IMR-90 (cell line): Measurements from ENCODE around the gene CDH22. TPM values are rescaled to one million over a fixed set of nuclear protein-coding genes. Genes with fewer than 3 reads are reported as not detected.

Source experiments
- ATAC-seq: fragments of 200-7000 bp; cut with Tn5 transposase; 2 replicates; pipeline ENCODE4 v1.9.1; 2020; ENCODE audit warnings: low read depth, mild to moderate bottlenecking, moderate library complexity
- BruUV-seq: library from RNA; stranded (reverse); fragments of 400-500 nt; replicated peaks from 2 replicates; lab custom pipeline; 2021; lab: Mats Ljungman, UMichigan
- CTCF ChIA-PET: fragments of 300-600 bp; formaldehyde crosslinking; extraction: SDS; loops from one replicate; lab custom pipeline; 2021; ENCODE audit warnings: antibody characterized with exemption; lab: Yijun Ruan, JAX
- POLR2A ChIA-PET: fragments of 300-600 bp; sonication (Branson Sonifier 250); formaldehyde crosslinking; loops from one replicate; lab custom pipeline; 2022; ENCODE audit warnings: antibody characterized with exemption; ENCODE audit not compliant: unreplicated experiment; lab: Charles Lee
- DNase-seq: peaks from one replicate; pipeline ENCODE4 v3.0.0; 2013
- H2AFZ ChIP-seq: replicated peaks from 2 replicates; pipeline ENCODE3; 2013; ENCODE audit warnings: low read length, mild to moderate bottlenecking; ENCODE audit not compliant: poor library complexity
- H2AK5ac ChIP-seq: 2 replicates; pipeline ENCODE4 v1.6.1; 2013; ENCODE audit warnings: low read depth, low read length, inconsistent platforms
- H2AK9ac ChIP-seq: replicated peaks from 2 replicates; pipeline ENCODE3; 2013; ENCODE audit warnings: mild to moderate bottlenecking, low read depth, low read length, moderate library complexity; ENCODE audit not compliant: poor library complexity
- H2BK120ac ChIP-seq: 2 replicates; pipeline ENCODE4 v1.6.1; 2013; ENCODE audit warnings: low read depth, low read length, inconsistent platforms
- H2BK15ac ChIP-seq: 3 replicates; pipeline ENCODE4 v1.6.1; 2013; ENCODE audit warnings: low read depth, low read length, inconsistent platforms
- H2BK20ac ChIP-seq: 2 replicates; pipeline ENCODE4 v1.6.1; 2013; ENCODE audit warnings: low read depth, mild to moderate bottlenecking, inconsistent platforms, low read length, moderate library complexity
- H2BK5ac ChIP-seq: 2 replicates; pipeline ENCODE4 v1.6.1; 2013; ENCODE audit warnings: mild to moderate bottlenecking, low read depth, low read length, inconsistent platforms; ENCODE audit not compliant: poor library complexity, severe bottlenecking
- H3K14ac ChIP-seq: replicated peaks from 2 replicates; pipeline ENCODE4 v1.6.1; 2013; ENCODE audit warnings: low read depth, low read length, inconsistent platforms
- H3K18ac ChIP-seq: 2 replicates; pipeline ENCODE4 v1.6.1; 2013; ENCODE audit warnings: low read depth, low read length, control low read depth
- H3K23ac ChIP-seq: 2 replicates; pipeline ENCODE4 v1.6.1; 2013; ENCODE audit warnings: low read depth, low read length, inconsistent platforms
- H3K27ac ChIP-seq: 2 replicates; pipeline ENCODE4 v1.5.1; 2013; ENCODE audit warnings: mild to moderate bottlenecking, control low read depth, low read length; ENCODE audit not compliant: insufficient read depth
- H3K27me3 ChIP-seq: 2 replicates; pipeline ENCODE4 v1.6.1; 2013; ENCODE audit warnings: low read length; ENCODE audit not compliant: control insufficient read depth, insufficient read depth
- H3K36me3 ChIP-seq: 2 replicates; pipeline ENCODE4 v1.6.1; 2013; ENCODE audit warnings: low read length, mixed read lengths; ENCODE audit not compliant: control insufficient read depth, insufficient read depth
- H3K4ac ChIP-seq: 2 replicates; pipeline ENCODE4 v1.6.1; 2013; ENCODE audit warnings: low read depth, low read length, inconsistent platforms
- H3K4me1 ChIP-seq: 2 replicates; pipeline ENCODE4 v1.6.1; 2013; ENCODE audit warnings: low read length, mixed read lengths; ENCODE audit not compliant: control insufficient read depth, insufficient read depth
- H3K4me2 ChIP-seq: 2 replicates; pipeline ENCODE4 v1.6.1; 2013; ENCODE audit warnings: low read depth, mild to moderate bottlenecking, control low read depth, low read length, moderate library complexity
- H3K4me3 ChIP-seq: 2 replicates; pipeline ENCODE4 v1.5.1; 2013; ENCODE audit warnings: low read depth, mild to moderate bottlenecking, control low read depth, low read length, moderate library complexity; ENCODE audit not compliant: insufficient read depth
- H3K56ac ChIP-seq: 2 replicates; pipeline ENCODE4 v1.6.1; 2013; ENCODE audit warnings: low read length, inconsistent platforms; ENCODE audit not compliant: insufficient read depth; ENCODE audit errors: extremely low read depth
- H3K79me1 ChIP-seq, 2 experiments: 2 replicates each; pipeline ENCODE4 v1.6.1; 2013; ENCODE audit warnings: low read length in 2 of 2, inconsistent platforms in 1 of 2, low read depth in 1 of 2
- H3K9ac ChIP-seq: 2 replicates; pipeline ENCODE4 v1.6.1; 2013; ENCODE audit warnings: low read depth, low read length, control low read depth
- H3K9me1 ChIP-seq: 2 replicates; pipeline ENCODE4 v1.6.1; 2013; ENCODE audit warnings: low read length, inconsistent platforms; ENCODE audit not compliant: insufficient read depth
- H3K9me3 ChIP-seq: 2 replicates; pipeline ENCODE4 v1.6.1; 2013; ENCODE audit warnings: low read length; ENCODE audit not compliant: control insufficient read depth, insufficient read depth
- H4K20me1 ChIP-seq: 2 replicates; pipeline ENCODE4 v1.6.1; 2013; ENCODE audit warnings: low read length, inconsistent platforms; ENCODE audit not compliant: insufficient read depth
- H4K5ac ChIP-seq: 2 replicates; pipeline ENCODE4 v1.6.1; 2013; ENCODE audit warnings: mild to moderate bottlenecking, low read depth, low read length, control low read depth
- H4K8ac ChIP-seq, 2 experiments: 2 replicates each; pipeline ENCODE4 v1.6.1; 2013; ENCODE audit warnings: low read depth in 2 of 2, low read length in 2 of 2, control low read depth in 1 of 2, inconsistent platforms in 1 of 2
- H4K91ac ChIP-seq: 2 replicates; pipeline ENCODE4 v1.6.1; 2013; ENCODE audit warnings: low read depth, low read length, inconsistent platforms; ENCODE audit not compliant: insufficient read depth
- BHLHE40 ChIP-seq: fragments of 150-350 bp; IDR thresholded peaks from 2 replicates; pipeline ENCODE4 v1.6.1; 2016; ENCODE audit warnings: mild to moderate bottlenecking, low read depth, low read length
- CEBPB ChIP-seq: IDR thresholded peaks from 2 replicates; pipeline ENCODE4 v1.6.1; 2012; ENCODE audit warnings: low read depth, low read length, improper control_type of control experiment
- CHD1 ChIP-seq: IDR thresholded peaks from 2 replicates; pipeline ENCODE4 v1.6.1; 2012; ENCODE audit warnings: low read depth, low read length, improper control_type of control experiment
- CTCF ChIP-seq: conservative IDR thresholded peaks from 2 replicates; pipeline ENCODE4 v1.5.1; 2012; ENCODE audit warnings: mild to moderate bottlenecking, low read depth, low read length, improper control_type of control experiment
- ELK1 ChIP-seq: fragments of 150-350 bp; IDR thresholded peaks from 2 replicates; pipeline ENCODE4 v1.6.1; 2016; ENCODE audit warnings: low read depth, mild to moderate bottlenecking, low read length, moderate library complexity, borderline replicate concordance
- FOS ChIP-seq: fragments of 150-350 bp; IDR thresholded peaks from 2 replicates; pipeline ENCODE4 v1.6.1; 2016; ENCODE audit warnings: low read depth, low read length
- MAFK ChIP-seq: IDR thresholded peaks from 2 replicates; pipeline ENCODE4 v1.6.1; 2012; ENCODE audit warnings: low read depth, low read length, improper control_type of control experiment
- MAZ ChIP-seq: IDR thresholded peaks from 2 replicates; pipeline ENCODE4 v1.6.1; 2012; ENCODE audit warnings: low read depth, mild to moderate bottlenecking, low read length, improper control_type of control experiment, moderate library complexity, borderline replicate concordance
- MXI1 ChIP-seq: IDR thresholded peaks from 2 replicates; pipeline ENCODE4 v1.6.1; 2012; ENCODE audit warnings: low read depth, mild to moderate bottlenecking, low read length, moderate library complexity, borderline replicate concordance
- NFE2L2 ChIP-seq: fragments of 150-350 bp; IDR thresholded peaks from 2 replicates; pipeline ENCODE4 v1.6.1; 2016; ENCODE audit warnings: low read depth, mild to moderate bottlenecking, low read length
- POLR2A ChIP-seq: IDR thresholded peaks from 2 replicates; pipeline ENCODE4 v1.6.1; 2012; ENCODE audit warnings: mild to moderate bottlenecking, low read depth, low read length
- RAD21 ChIP-seq: IDR thresholded peaks from 2 replicates; pipeline ENCODE4 v1.6.1; 2012; ENCODE audit warnings: low read length, improper control_type of control experiment
- RCOR1 ChIP-seq: IDR thresholded peaks from 2 replicates; pipeline ENCODE4 v1.6.1; 2012; ENCODE audit warnings: mild to moderate bottlenecking, low read length, improper control_type of control experiment; ENCODE audit not compliant: insufficient replicate concordance
- RFX5 ChIP-seq: IDR thresholded peaks from 2 replicates; pipeline ENCODE4 v1.8.0; 2012; ENCODE audit warnings: low read depth, mild to moderate bottlenecking, low read length, moderate library complexity
- SMC3 ChIP-seq: fragments of 150-350 bp; IDR thresholded peaks from 2 replicates; pipeline ENCODE4 v1.6.1; 2016; ENCODE audit warnings: low read depth, mild to moderate bottlenecking, antibody characterized with exemption, low read length, moderate library complexity
- USF2 ChIP-seq: fragments of 150-350 bp; IDR thresholded peaks from 2 replicates; pipeline ENCODE4 v1.6.1; 2017; ENCODE audit warnings: mild to moderate bottlenecking, antibody characterized with exemption, low read length, low read depth
- WGBS, 2 experiments: methylation state at CpG; one replicate each; pipeline versions ENCODE4 v1.1.5 to v1.1.7; 2013; ENCODE audit warnings: missing lambda C conversion rate in 2 of 2; ENCODE audit not compliant: insufficient read length in 1 of 2; ENCODE audit errors: extremely low coverage in 2 of 2; 5-methylcytosine and 5-hydroxymethylcytosine counted together
- dilution Hi-C: fragments of 300-500 bp; cut with HindIII; formaldehyde crosslinking; loops from one replicate; pipeline ENCODE4 v1.14.3; 2018; ENCODE audit warnings: low sequenced_read_pairs; ENCODE audit not compliant: unreplicated experiment
- in situ Hi-C: fragments of 300-500 bp; cut with MboI; formaldehyde crosslinking; loops from 3 replicates; pipeline ENCODE4 v1.14.3; 2019; ENCODE audit warnings: low sequenced_read_pairs, inconsistent platforms, mixed read lengths
- intact Hi-C: fragments of 100-400 bp; cut with micrococcal nuclease; formaldehyde crosslinking; loops from 2 replicates; pipeline ENCODE4 v1.10.0; 2022
- polyA plus RNA-seq, 3 experiments: library from polyadenylated mRNA; depleted of rRNA; stranded (reverse); fragments of >200 nt; gene quantifications; 2 replicates each; pipeline ENCODE4 v1.2.3, GENCODE V29; 2012; ENCODE audit warnings: low replicate concordance in 1 of 3
- total RNA-seq: library from RNA; depleted of rRNA; stranded (reverse); fragments of >200 nt; gene quantifications from 2 replicates; pipeline ENCODE4 v1.2.3, GENCODE V29; 2012

CDH22 gene
- total and polyA plus RNA-seq, 2 of the 4 experiments (the other 2 are of a cell fraction) = not detected

DNA sequence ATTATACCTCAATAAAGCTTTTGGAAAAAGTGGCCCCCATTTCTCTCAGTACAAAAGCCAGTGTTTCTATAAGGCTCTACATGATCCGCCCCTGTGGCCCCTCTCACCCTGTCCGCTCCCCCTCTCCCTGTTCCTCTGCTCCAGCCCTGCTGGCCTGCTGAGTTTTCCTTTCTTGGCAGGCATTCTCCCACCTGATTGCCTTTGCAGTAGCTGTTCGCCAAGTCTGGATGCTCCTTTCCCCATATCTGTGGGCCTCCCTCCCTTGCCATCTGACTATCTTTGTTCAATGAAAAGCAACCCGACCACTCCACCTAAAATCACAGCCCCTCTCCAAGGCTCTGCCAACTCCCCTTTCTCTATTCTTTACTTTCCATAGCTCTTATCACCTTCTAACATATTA lies 33.2 kb downstream of the CDH22 start:
- Histone ChIP-seq H3K4me1 (no peaks in the 10 kb centered on the region), H2BK5ac (no peak overlapping the region)
- CTCF ChIA-PET = no interaction called here

More for the DNA sequence above, 33.2 kb downstream of the CDH22 start:
- Histone ChIP-seq H3K9me1 (no peaks in the 10 kb centered on the region), H4K5ac (no peak overlapping the region), H2AK5ac (no peak overlapping the region), H3K9ac (no peak overlapping the region), H3K23ac (no peak overlapping the region), H2AFZ (no peak overlapping the region), H3K14ac (no peak overlapping the region), H3K4ac (no peak overlapping the region), H2BK120ac (no peak overlapping the region), H3K4me2 (no peak overlapping the region), H2BK20ac (no peak overlapping the region), H3K27me3 (peaks cover 2% of the 10 kb centered on the region), H2AK9ac (no peak overlapping the region), H3K36me3 (no peaks in the 10 kb centered on the region), H2BK15ac (no peak overlapping the region), H4K20me1 (no peaks in the 10 kb centered on the region), H3K79me1 (no peaks in the 10 kb centered on the region), H3K27ac (no peak overlapping the region), H3K56ac (no peak overlapping the region), H4K8ac (no peak overlapping the region), H3K4me3 (no peak overlapping the region), H3K9me3 (no peaks in the 10 kb centered on the region), H3K18ac (no peak overlapping the region), H4K91ac (no peak overlapping the region)
- dilution Hi-C loops = no loop called here
- no peak for DNase-seq
- WGBS, 2 experiments = 68% methylated on average over 3 of the region's 4 CpGs; no CpG with 5 or more reads in 1 of the 2 experiments
- ATAC-seq = no peak
- POLR2A ChIA-PET = no interaction called here
- no peak for TF ChIP-seq RCOR1
- no peak for TF ChIP-seq ELK1
- no peak for TF ChIP-seq NFE2L2
- TF ChIP-seq MAZ = no peak
- no peak for TF ChIP-seq CEBPB
- TF ChIP-seq MXI1 = no peak
- no peak for TF ChIP-seq CTCF
- no peak for TF ChIP-seq BHLHE40
- TF ChIP-seq RAD21 = no peak
- TF ChIP-seq CHD1 = no peak
- TF ChIP-seq SMC3 = no peak
- no peak for TF ChIP-seq FOS
- no peak for TF ChIP-seq POLR2A
- TF ChIP-seq USF2 = no peak
- TF ChIP-seq RFX5 = no peak
- no peak for TF ChIP-seq MAFK
- no TSS peak for BruUV-seq
- in situ Hi-C loops = no loop called here
- intact Hi-C loops = no loop called here
